ENCODE measurements around the gene MAP7. TPM values are rescaled to one million over a fixed set of nuclear protein-coding genes. Genes with fewer than 3 reads are reported as not detected.

The MAP7 gene
- total RNA-seq, 2 experiments from 2014 or later: not detected

GRCh38 chr6:136494710-136495109, 55.5 kb downstream of the MAP7 start:
- ChIA-PET POLR2A (no interaction called here), CTCF (ENCODE audit: unreplicated experiment) (no interaction called here)
- H3K27ac ChIP-seq (ENCODE audit: low read depth, low read length, poor library complexity, severe bottlenecking): no peak overlapping the region
- H3K4me2 ChIP-seq (ENCODE audit: low read length): no peak overlapping the region
- no peak overlapping the region for H2AFZ ChIP-seq (ENCODE audit: low read length)
- no peak for DNase-seq (ENCODE audit: low spot score)
- no peaks in the 10 kb centered on the region for H3K36me3 ChIP-seq (ENCODE audit: insufficient read depth, low read length)
- TF ChIP-seq EZH2phosphoT487 (IDR thresholded peaks at IDR 0.05; ENCODE audit: borderline replicate concordance, low read depth, low read length): no peak
- no peak for TF ChIP-seq CTCF (conservative IDR thresholded peaks at IDR 0.05; ENCODE audit: low read length)
- H3K79me2 ChIP-seq (ENCODE audit: insufficient read depth, low read depth, low read length): no peaks in the 10 kb centered on the region
- H3K9me3 ChIP-seq (ENCODE audit: low read length): no peaks in the 10 kb centered on the region
- no peaks in the 10 kb centered on the region for H4K20me1 ChIP-seq (ENCODE audit: insufficient read depth, low read length)
- intact Hi-C loops (cut with micrococcal nuclease; ENCODE audit: unreplicated experiment): no loop called here
- H3K4me1 ChIP-seq (ENCODE audit: insufficient read depth, low read length, poor library complexity, severe bottlenecking): no peaks in the 10 kb centered on the region
- no peak overlapping the region for H3K4me3 ChIP-seq (ENCODE audit: low read depth, low read length, poor library complexity, severe bottlenecking)
- no peaks in the 10 kb centered on the region for H3K9me2 ChIP-seq (ENCODE audit: insufficient read depth, low read length)
- BruUV-seq (replicated peaks): no TSS peak

- no peak overlapping the region for H3K4me2 ChIP-seq (ENCODE audit: low read length)
- intact Hi-C loops (cut with micrococcal nuclease; ENCODE audit: unreplicated experiment): no loop called here
- CTCF ChIA-PET (ENCODE audit: unreplicated experiment): no interaction called here
- H3K9me3 ChIP-seq (ENCODE audit: low read length): no peaks in the 10 kb centered on the region
- H4K20me1 ChIP-seq (ENCODE audit: insufficient read depth, low read length): no peaks in the 10 kb centered on the region
- H3K4me1 ChIP-seq (ENCODE audit: insufficient read depth, low read length, poor library complexity, severe bottlenecking): no peaks in the 10 kb centered on the region
- H3K9me2 ChIP-seq (ENCODE audit: insufficient read depth, low read length): no peaks in the 10 kb centered on the region
- H3K79me2 ChIP-seq (ENCODE audit: insufficient read depth, low read depth, low read length): no peaks in the 10 kb centered on the region
- no peak overlapping the region for H3K27ac ChIP-seq (ENCODE audit: low read depth, low read length, poor library complexity, severe bottlenecking)
- H2AFZ ChIP-seq (ENCODE audit: low read length): no peak overlapping the region
- no TSS peak for BruUV-seq (replicated peaks)
- H3K36me3 ChIP-seq (ENCODE audit: insufficient read depth, low read length): no peaks in the 10 kb centered on the region
- POLR2A ChIA-PET: no interaction called here
- no peak overlapping the region for H3K4me3 ChIP-seq (ENCODE audit: low read depth, low read length, poor library complexity, severe bottlenecking)
- DNase-seq (ENCODE audit: low spot score): no peak
- TF ChIP-seq EZH2phosphoT487 (IDR thresholded peaks at IDR 0.05; ENCODE audit: borderline replicate concordance, low read depth, low read length) (no peak), CTCF (conservative IDR thresholded peaks at IDR 0.05; ENCODE audit: low read length) (no peak)
These were observed 56.2 kb downstream of the MAP7 start for GRCh38 chr6:136494059-136494458.

- Histone ChIP-seq H4K20me1 (ENCODE audit: insufficient read depth, low read length) (no peaks in the 10 kb centered on the region), H3K36me3 (ENCODE audit: insufficient read depth, low read length) (no peaks in the 10 kb centered on the region), H3K4me2 (ENCODE audit: low read length) (no peak overlapping the region), H3K27ac (ENCODE audit: low read depth, low read length, poor library complexity, severe bottlenecking) (no peak overlapping the region), H3K79me2 (ENCODE audit: insufficient read depth, low read depth, low read length) (no peaks in the 10 kb centered on the region), H3K4me1 (ENCODE audit: insufficient read depth, low read length, poor library complexity, severe bottlenecking) (no peaks in the 10 kb centered on the region), H3K9me3 (ENCODE audit: low read length) (no peaks in the 10 kb centered on the region), H2AFZ (ENCODE audit: low read length) (no peak overlapping the region), H3K9me2 (ENCODE audit: insufficient read depth, low read length) (no peaks in the 10 kb centered on the region), H3K4me3 (ENCODE audit: low read depth, low read length, poor library complexity, severe bottlenecking) (no peak overlapping the region)
- intact Hi-C loops (cut with micrococcal nuclease; ENCODE audit: unreplicated experiment): no loop called here
- POLR2A ChIA-PET: interaction anchor here (0.9 kb wide), 1 partner anchor 17 kb away, joined by 3 read pairs; no protein-coding TSS in a partner anchor
- no TSS peak for BruUV-seq (replicated peaks)
- TF ChIP-seq CTCF (conservative IDR thresholded peaks at IDR 0.05; ENCODE audit: low read length): no peak
- no peak for TF ChIP-seq EZH2phosphoT487 (IDR thresholded peaks at IDR 0.05; ENCODE audit: borderline replicate concordance, low read depth, low read length)
- no peak for DNase-seq (ENCODE audit: low spot score)
- CTCF ChIA-PET (ENCODE audit: unreplicated experiment): no interaction called here
These were observed 57.8 kb downstream of the MAP7 start for GRCh38 chr6:136492409-136492808.
